D341Med (cell line): ENCODE results near the gene DNAJC4.

ENCODE experiments used
- DNase-seq: peaks from one replicate; pipeline ENCODE4 v3.0.0; 2012; ENCODE audit warnings: low spot score

The DNAJC4 gene

DNA sequence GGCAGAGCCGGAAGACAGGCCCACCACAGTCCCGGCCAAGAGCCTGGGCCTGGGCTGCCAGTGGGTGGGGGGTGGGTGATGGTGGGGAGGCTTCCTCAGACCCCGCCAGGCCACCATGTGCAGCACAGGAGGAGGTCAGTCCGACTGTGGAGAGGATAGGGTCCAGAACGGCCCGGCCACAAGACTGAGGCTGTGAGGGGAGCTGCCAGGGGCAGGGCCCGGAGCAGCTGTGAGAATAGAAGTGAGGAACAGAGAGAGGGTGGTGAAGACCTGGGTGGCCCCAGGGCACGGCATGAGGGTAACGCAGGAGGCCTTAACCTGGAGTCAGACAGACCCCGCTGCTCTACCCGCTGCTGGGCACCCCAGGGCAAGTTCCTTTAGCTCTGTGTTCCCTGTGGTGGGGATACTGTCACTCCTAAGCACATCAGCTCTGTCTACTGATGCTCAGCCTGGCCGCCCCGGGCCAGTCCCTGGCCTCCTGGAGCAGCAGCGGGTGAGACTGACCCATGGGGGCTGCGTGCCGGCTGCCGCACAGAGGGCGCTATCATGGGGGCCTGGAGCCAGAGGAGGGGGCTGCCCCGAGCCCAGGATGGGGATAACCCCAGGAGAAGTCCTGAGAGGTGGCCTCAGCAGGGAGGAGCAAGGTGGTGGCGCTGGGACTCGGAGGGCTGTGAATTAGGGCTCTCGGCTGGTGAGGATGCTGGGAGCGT lies 22.1 kb upstream of the DNAJC4 start:
- peak; percentile 26 for DNase-seq

DNA sequence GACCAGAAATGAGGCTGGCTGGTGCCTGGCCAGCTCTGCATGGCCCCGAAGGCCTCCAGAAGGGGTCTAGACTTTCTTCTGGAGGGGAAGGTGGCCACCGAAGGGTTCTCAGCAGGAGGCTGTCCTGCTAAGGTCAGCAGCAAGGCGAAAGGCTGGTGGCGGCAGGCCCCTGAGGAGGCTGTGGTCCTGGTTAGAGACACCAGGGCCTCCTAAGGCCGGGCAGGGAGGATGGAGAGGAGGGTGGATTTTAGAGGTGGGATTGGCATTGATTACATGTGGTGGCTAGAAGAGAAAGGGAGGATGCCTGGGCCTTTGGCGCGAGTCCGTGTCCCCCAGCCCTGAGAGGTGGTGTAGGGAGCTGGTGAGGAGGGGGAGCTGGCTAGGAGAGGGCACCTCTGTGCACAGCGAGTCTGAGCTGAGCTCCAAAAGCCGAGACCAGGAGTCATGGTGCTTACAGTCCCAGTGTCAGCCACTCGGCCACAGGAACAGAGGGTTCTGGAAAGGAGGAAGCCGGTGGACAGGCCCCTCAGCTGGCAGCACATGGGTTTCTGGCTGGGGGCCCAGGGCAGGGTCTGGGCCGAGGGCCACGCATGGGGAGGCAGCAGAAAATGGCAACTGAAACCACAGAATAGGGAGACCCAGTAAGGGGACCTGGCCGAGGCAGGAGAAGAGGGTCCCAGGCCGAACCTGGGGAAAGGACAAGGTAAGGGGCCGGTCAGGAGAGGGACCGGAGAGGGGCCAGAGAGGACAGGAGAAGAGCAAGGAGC lies 21.4 kb upstream of the DNAJC4 start:
- peak; percentile 26 for DNase-seq

DNA sequence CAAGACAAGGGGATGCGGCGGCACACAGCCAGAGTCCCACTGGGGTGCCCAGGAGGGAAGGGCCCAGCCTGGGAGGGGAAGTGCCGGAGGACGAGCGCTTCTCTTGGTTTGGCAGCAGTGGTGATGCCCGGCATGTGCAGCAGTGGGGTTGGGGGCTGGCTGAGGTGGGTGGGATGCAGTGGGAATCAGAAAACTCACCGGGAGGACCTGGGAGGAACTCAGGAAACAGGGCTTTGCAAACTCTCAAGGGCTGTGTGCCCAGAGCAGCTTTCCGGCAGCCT lies 20.8 kb upstream of the DNAJC4 start:
- no peak for DNase-seq

DNA sequence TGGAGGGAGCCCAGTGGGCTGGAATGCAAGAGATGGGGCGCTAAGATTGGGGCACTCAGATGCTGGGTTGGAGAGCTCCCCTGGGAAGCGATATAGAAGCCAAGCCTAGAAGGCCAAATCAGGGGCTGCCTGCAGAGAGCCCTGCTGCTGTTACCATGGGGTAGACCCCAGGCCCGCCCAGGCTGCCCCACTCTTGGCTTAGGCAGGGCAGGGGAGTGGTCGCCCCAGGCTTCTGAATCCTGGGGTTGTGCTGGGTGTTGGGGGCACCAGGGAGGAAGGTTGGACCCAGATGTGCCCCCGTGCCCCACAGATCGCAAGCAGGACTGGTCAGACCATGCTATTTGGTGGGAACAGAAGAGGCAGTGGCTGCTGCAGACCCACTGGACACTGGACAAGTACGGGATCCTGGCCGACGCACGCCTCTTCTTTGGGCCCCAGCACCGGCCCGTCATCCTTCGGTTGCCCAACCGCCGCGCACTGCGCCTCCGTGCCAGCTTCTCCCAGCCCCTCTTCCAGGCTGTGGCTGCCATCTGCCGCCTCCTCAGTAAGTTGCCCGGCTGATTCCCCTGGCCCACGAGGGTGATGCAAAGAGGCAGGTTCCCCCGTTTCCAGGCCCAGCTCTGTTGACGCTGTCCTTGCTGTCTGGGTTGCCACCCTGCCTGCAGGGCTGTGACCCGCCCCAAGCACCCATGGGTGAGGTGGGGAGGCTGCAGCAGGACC lies 19.9 kb upstream of the DNAJC4 start:
- DNase-seq, result peak; percentile 40

DNA sequence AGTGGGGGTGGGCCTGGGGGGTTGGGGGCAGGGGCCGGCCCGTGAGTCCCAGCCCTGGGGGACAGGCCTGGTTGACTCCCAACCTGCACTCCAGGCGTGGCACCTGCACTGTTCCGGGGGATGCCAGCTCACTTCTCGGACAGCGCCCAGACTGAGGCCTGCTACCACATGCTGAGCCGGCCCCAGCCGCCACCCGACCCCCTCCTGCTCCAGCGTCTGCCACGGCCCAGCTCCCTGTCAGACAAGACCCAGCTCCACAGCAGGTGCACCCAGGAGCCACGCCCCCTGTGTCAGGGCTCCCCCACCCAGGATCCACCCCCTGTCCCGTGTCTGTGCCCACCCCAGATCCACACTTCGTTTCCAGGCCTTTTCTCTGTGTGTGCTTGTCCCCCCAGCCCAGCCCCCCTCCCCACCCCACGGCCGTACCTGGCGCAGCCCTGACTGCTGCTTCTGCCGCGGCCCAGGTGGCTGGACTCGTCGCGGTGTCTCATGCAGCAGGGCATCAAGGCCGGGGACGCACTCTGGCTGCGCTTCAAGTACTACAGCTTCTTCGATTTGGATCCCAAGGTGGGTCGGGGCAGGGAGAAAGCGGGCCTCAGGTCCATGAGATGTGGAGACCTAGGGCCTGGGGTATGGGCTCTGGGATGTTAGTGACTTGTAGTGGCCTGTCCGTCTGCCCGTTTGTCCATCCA lies 19.0 kb upstream of the DNAJC4 start:
- no peak for DNase-seq

DNA sequence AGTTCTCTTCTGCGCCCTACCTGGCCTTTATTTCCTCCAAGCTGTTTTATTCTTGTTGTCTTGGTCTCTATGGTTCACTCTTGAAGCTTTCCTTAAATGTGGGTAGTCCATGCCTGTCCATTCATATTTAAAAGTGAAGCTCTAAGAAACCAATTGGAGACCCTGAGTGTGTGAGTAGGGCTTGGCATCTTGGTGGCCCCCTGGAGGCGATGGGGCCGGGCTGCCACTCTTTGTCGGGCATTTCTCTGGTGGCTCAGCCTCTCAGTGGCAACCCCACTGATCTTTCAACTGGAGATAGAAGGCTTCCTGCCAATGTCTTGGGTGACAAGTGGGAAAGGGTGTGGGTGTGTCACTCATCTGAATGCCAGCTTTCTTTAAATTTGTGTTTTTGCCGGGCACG lies 13.5 kb upstream of the DNAJC4 start:
- DNase-seq, result no peak

DNA sequence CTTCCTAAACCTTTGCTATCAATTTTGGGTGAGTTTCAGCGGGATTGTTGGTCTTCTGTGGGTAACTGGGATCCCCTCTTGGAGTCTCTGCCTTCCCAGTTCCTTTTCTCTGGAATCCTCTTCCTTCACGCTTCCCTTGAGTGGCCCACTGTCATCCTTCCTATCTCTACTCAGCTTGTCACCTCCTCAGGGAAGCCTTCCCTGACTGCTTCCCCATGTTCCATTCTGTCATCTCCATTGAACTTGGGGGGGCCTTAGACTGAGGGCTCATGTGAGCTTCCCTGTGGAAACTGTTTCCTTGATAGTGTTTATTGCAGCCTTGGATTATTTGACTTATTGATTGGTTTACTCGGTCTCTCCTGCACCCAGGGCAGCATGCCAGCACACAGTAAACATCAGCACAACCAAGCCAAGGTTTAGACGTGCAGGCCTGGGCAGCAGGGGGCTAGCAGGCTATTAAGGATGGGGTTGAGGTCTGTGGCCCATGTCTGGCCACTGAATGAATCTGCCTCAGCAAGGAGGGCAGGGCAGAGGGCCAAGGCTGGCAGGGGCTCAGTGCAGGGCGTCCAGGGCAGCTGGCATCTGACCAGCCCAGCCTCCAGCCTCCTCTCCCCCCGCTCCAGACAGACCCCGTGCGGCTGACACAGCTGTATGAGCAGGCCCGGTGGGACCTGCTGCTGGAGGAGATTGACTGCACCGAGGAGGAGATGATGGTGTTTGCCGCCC lies 11.6 kb upstream of the DNAJC4 start:
- DNase-seq, result no peak

DNA sequence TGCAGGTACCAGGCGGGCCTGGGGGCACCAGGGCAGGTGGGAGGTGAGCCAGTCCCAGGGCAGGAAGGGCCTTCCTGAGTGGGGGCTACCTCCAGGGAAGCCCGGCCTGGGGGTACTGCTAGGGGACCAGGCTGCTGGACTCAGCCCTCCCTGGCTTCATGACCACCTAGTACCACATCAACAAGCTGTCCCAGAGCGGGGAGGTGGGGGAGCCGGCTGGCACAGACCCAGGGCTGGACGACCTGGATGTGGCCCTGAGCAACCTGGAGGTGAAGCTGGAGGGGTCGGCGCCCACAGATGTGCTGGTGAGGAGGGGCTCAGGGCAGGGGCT lies 11.0 kb upstream of the DNAJC4 start:
- DNase-seq, result no peak

DNA sequence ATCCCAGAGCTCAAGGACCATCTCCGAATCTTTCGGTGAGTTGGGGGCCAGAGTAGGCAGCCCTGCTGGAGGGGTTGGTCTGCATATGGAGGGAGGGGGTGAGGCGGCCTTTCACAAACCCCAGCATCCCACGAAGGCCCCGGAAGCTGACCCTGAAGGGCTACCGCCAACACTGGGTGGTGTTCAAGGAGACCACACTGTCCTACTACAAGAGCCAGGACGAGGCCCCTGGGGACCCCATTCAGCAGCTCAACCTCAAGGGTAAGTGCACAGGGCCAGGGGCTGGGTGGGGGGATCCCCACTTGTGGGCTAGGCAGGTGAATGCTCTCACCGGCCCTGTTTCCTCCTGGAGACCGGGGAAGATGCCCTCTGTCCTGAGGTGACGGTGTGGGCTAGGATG lies 10.6 kb upstream of the DNAJC4 start:
- no peak for DNase-seq

DNA sequence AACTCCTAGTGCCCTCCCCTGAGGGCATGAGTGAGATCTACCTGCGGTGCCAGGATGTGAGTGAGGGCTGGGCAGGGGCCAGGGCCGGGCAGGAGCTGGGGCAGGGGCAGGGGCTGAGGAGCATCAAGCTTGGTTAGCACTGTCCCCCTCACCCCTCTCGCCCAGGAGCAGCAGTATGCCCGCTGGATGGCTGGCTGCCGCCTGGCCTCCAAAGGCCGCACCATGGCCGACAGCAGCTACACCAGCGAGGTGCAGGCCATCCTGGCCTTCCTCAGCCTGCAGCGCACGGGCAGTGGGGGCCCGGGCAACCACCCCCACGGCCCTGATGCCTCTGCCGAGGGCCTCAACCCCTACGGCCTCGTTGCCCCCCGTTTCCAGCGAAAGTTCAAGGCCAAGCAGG lies 10.1 kb upstream of the DNAJC4 start:
- no peak for DNase-seq

DNA sequence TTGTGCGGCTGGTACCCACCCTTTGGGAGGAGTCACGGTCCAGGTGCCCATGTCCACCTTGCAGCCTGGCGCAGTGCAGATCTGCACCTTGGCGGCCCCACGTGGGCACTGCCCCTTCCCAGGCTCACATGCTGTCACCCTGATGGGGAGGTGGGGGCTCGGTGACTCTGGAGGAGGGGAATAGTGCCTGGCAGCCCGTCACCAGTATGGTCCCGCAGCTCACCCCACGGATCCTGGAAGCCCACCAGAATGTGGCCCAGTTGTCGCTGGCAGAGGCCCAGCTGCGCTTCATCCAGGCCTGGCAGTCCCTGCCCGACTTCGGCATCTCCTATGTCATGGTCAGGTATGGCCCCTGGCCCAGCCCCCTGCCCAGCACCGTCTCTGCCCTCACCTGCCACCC lies 9.6 kb upstream of the DNAJC4 start:
- no peak for DNase-seq

DNA sequence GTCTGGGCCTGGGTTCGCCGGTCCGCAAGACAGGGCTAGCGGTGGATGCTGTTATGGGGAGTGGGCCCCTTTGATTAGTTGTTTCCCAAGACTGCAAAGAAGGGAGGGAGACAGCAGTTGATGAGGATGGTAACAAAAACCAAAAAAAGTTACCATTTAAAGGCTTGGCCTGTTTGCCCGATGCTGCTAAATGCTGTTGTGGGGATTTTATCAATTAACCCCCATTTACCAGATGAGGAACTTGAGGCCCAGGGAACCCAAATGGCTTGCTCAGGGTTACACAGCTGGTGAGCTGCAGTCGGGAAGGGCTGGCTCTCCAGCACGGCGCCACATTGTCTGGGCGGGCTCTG lies 7.7 kb upstream of the DNAJC4 start:
- DNase-seq, result no peak

DNA sequence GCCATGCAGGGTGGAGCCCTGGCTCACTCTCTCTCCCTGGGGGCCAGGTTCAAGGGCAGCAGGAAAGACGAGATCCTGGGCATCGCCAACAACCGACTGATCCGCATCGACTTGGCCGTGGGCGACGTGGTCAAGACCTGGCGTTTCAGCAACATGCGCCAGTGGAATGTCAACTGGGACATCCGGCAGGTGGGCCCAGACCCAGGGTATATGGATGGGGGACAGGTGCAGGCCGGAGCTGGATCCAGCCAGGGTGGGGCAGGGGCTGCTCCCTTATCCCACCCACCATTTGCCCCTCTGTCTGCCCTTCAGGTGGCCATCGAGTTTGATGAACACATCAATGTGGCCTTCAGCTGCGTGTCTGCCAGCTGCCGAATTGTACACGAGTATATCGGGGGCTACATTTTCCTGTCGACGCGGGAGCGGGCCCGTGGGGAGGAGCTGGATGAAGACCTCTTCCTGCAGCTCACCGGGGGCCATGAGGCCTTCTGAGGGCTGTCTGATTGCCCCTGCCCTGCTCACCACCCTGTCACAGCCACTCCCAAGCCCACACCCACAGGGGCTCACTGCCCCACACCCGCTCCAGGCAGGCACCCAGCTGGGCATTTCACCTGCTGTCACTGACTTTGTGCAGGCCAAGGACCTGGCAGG lies 7.2 kb upstream of the DNAJC4 start:
- peak; percentile 23 for DNase-seq

DNA sequence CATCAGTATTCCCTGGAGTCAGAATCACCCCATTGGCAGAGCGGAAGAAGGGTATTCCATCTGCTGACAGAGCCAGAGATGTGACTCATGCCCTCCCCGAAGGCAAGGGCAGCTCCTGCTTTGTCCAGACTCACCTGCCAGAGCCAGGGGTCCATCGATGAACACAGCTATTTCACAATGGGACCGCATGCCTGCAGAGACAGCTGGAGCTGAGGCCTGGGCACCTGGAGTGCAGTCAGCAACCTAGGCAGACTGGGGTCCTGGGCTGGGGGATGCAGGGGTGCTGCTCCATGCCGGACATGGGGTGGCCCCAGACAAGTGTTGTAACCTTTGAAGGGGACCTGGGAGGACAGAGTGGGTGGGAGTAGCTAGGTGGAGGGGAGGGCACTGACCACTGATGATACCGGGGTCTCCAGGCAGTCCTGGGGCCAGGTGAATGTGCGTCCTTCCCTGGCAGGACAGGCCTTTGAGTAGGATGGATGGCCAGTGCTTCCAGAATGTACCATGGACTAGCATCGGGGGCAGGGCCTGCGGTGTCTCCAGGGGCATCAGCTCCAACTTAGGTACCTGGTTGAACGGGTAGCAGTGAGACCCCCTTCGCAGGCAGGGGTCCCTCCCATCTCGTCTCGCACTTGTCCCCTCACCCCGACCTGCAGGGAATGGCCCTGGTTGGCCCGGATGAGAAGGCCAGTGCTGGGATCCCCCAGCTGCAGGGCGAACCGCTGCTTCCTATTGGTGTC lies 6.0 kb upstream of the DNAJC4 start:
- DNase-seq, result no peak

DNA sequence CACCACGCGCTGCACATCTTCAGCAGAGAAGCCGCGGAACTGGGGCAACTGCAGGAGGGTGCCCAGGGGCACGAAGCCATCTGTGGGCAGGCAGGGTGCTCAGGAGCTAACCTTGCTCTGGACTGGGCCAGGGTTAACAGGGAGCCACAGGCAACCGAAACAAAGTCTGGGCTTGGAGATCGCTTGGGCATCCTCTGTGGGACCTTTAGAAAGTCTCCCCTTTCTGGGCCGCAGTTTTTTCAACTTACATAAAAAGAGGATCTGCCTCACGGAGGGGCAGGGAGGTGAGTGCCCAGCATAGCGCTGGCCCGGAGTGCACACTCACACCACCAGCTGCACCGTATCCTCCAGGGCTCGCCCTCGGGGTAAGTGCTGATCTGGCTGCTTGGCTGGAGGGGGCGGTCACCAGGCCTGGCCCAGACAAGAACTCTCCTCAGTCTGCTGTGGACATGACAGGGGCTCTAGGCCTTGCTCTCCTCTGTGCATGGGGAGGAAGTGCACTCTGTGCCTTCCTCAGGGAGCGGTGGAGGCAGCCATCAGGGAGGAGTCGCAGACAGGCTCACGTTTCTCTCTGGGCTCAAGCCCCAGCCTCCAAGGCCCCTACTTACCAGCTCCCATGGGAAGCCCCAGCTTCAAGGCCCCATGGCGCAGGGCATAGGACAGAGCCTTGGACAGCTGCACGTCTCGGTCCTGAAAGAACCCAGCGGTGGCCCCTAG lies 5.3 kb upstream of the DNAJC4 start:
- no peak for DNase-seq

DNA sequence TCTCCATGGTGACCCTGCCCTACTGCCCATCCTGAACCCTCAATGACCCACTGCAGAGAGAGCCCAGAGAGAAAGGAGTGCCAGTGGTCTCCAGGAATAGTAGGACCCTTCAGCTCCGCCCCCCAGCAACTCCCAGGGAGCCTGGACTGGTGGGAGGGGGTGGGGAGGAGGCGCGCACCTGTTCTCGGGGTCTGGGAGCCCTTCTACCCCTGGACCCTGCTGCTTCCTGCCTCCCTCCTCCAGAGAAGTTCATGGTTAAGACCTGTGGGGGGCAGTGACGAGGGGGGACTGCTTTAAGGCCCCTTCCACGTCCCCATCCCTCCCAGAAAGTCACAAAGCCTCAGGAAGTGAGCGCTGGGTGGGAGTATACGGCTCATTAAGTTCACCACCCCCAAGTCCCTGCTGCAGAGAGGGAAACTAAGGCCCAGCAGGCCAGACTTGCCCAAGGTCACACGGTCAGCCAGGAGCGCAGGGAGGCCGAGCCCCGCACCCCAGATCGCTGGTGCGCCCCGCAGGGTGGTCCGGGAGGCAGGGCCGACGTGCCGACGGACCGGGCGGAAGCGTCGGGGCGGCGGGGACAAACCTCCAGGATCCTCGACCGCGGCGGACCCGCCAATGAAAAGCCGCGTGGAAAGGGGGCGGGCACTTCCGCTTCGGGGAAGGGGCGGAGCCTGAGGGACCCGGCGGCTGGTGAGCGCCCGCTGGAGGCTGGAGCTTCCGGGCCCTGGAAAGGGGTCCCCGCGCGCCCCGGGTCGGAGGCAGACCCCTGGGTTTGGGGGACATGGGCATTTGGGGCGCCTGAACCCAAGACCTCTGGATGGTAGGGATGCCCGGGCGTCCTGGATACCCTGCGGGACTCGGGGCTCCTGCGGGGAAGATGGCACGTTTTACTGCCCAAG lies 4.5 kb upstream of the DNAJC4 start, which contains the start of the genes NUDT22 and TRPT1:
Gene NUDT22 (plus strand): TSS at position 667 of the 899 bp plus-strand sequence. CDS start 379 bp downstream, outside the sequence.
Gene TRPT1 (minus strand): TSS at position 579 of the 899 bp plus-strand sequence. CDS start 326 bp downstream, at position 253.
- peak; percentile 95 for DNase-seq

DNA sequence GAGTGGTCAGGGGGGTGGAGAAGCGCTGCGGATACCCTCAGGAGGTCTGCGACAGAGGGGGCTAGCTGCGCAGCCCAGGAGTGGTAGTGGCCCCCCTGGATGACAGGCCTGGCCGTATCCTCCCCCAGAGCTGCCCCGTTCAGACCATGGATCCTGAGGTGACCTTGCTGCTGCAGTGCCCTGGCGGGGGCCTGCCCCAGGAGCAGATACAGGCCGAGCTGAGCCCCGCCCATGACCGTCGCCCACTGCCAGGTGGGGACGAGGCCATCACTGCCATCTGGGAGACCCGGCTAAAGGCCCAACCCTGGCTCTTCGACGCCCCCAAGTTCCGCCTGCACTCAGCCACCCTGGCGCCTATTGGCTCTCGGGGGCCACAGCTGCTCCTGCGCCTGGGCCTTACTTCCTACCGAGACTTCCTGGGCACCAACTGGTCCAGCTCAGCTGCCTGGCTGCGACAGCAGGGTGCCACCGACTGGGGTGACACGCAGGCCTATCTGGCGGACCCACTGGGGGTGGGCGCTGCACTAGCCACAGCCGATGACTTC lies 3.8 kb upstream of the DNAJC4 start:
- DNase-seq, result no peak

DNA sequence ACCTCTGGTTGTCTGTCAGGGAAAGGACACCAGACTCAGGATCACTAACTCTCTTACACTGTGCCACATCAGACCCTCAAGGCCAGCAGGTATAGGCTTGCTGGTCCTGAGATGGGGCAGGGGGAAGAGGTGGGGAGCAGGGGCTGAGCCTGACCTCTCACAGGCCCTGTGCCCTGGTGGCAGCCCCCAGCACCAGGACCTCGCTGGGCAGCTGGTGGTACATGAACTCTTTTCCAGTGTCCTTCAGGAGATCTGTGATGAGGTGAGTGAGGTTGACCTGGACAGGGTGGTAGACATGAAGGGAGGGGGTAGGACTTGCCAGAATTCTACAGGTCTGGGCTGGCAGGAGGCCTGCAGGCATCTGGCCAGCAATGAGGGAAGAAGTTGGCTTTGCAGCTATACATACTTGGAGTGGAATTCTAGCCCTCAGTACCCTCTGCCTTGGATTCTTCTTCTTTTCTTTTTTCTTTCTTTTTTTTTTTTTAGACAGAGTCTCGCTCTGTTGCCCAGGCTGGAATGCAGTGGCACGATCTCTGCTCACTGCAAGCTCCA lies 2.9 kb upstream of the DNAJC4 start:
- DNase-seq, result no peak
